Peyer's patch (tissue), 4 donors: ENCODE measurements around the gene DPEP2. TPM values are rescaled to one million over a fixed set of nuclear protein-coding genes. Genes with fewer than 3 reads are reported as not detected.

ENCODE experiments used
- DNase-seq, 3 donors: peaks; one replicate each; pipeline ENCODE4 v3.0.0-alpha.2; 2017 to 2019
- H3K27ac ChIP-seq, 4 donors: fragments of 200-600 bp; sonication (generic); one replicate each; pipeline ENCODE4 v1.5.1; 2016 to 2019
- H3K27me3 ChIP-seq, 2 donors: fragments of 200-600 bp; sonication (generic); one replicate each; pipeline ENCODE4 v1.5.1; 2019
- H3K36me3 ChIP-seq, 3 donors: fragments of 200-600 bp; sonication (generic); one replicate each; pipeline ENCODE4 v1.5.1; 2016 to 2019
- H3K4me1 ChIP-seq, 4 donors: fragments of 200-600 bp; sonication (generic); one replicate each; pipeline ENCODE4 v1.5.1; 2016 to 2019
- H3K4me3 ChIP-seq, 4 donors: fragments of 200-600 bp; sonication (generic); 1 replicate in 3 of 4; 2 replicates in 1 of 4; pipeline ENCODE4 v1.5.1; 2016 to 2019; ENCODE audit warnings: mild to moderate bottlenecking in 1 of 4
- H3K9me3 ChIP-seq, 4 donors: fragments of 200-600 bp; sonication (generic); one replicate each; pipeline ENCODE4 v1.5.1; 2016 to 2019; ENCODE audit warnings: mild to moderate bottlenecking in 1 of 4
- POLR2A ChIP-seq, 2 donors: fragments of 450-650 bp; IDR thresholded peaks; one replicate each; pipeline ENCODE4 v1.5.1; 2017; ENCODE audit warnings: antibody characterized with exemption in 2 of 2, mild to moderate bottlenecking in 2 of 2, moderate library complexity in 2 of 2
- total RNA-seq, 4 donors: library from RNA; depleted of rRNA; stranded (reverse); fragments of >200 nt; gene quantifications; one replicate each; pipeline ENCODE4 v1.1.0, GENCODE V29; 2016
- TF ChIP-seq, protein P1 (sequence below), 6 experiments: fragments of 450-650 bp in 4 of 6; fragments of 200-600 bp in 2 of 6; sonication (generic) in 1 of 6; IDR thresholded peaks; one replicate each; pipeline ENCODE4 v1.5.1; 2017 to 2019; ENCODE audit warnings: antibody characterized with exemption in 6 of 6, mild to moderate bottlenecking in 3 of 6, moderate library complexity in 1 of 6

Gene DPEP2
- total RNA-seq, 4 donors from 2014 or later, result 1.1 to 12.4 (median 6.6) TPM

DNA sequence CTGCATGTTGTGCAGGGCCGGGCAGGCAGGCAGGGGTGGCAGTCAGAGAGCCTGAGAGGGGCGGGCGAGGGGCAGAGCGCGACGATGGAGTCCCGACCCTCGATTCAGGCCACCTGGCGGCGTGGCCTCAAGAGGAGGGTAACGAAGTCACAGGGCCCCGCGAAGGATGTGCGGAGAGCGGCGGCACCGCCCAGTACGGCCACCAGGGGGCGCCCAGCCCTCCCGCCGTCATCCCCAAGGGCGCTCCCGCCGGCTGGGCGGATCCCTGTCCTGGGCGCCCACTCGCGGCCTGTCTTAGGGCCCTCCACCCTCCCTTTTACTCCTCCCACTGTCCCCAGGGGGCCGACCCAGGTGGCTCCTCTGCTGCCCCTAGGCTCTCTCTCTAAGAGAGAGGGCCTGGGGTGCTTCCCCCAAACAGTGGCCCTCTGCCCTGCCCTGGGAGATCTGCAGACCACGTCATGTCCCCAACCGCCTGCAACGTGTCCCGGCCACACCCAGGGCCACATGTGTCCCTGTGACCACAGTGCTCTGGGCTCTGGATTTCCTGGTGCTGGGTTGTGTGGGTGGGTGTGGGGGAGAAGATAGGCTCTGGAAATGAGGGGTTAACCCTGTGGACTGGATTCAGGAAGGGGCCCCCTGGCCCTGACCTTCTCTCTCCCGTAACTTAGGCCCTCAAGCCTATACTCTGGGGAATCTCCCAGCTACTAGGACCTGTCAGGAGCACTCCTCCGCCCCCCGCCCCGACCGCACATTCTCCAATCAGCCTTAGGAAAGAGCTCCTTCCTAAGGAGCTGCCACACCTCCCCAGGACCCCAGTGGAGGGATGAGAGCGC is 5.9 kb downstream of the DPEP2 start:
- Histone ChIP-seq H3K27me3 (no peaks in the 10 kb centered on the region), H3K36me3 (no peaks in the 10 kb centered on the region), H3K4me3 (peak overlapping the region in 3 of 4 donors; percentile 13 to 51 (median 45)), H3K9me3 (no peaks in the 10 kb centered on the region), H3K27ac (peak overlapping the region; percentile 36 to 81 (median 72)), H3K4me1 (peaks cover 3 to 19% (median 11%) of the 10 kb centered on the region in 4 donors)
- peak; percentile 85 to 94 (median 86) for DNase-seq
- TF ChIP-seq, protein P1, sequence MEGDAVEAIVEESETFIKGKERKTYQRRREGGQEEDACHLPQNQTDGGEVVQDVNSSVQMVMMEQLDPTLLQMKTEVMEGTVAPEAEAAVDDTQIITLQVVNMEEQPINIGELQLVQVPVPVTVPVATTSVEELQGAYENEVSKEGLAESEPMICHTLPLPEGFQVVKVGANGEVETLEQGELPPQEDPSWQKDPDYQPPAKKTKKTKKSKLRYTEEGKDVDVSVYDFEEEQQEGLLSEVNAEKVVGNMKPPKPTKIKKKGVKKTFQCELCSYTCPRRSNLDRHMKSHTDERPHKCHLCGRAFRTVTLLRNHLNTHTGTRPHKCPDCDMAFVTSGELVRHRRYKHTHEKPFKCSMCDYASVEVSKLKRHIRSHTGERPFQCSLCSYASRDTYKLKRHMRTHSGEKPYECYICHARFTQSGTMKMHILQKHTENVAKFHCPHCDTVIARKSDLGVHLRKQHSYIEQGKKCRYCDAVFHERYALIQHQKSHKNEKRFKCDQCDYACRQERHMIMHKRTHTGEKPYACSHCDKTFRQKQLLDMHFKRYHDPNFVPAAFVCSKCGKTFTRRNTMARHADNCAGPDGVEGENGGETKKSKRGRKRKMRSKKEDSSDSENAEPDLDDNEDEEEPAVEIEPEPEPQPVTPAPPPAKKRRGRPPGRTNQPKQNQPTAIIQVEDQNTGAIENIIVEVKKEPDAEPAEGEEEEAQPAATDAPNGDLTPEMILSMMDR (IDR thresholded peaks at IDR 0.05), result peak; percentile 96 to 99 (median 98)
- peak in 1 of 2 donors; percentile 42 for TF ChIP-seq POLR2A (IDR thresholded peaks at IDR 0.05)

DNA sequence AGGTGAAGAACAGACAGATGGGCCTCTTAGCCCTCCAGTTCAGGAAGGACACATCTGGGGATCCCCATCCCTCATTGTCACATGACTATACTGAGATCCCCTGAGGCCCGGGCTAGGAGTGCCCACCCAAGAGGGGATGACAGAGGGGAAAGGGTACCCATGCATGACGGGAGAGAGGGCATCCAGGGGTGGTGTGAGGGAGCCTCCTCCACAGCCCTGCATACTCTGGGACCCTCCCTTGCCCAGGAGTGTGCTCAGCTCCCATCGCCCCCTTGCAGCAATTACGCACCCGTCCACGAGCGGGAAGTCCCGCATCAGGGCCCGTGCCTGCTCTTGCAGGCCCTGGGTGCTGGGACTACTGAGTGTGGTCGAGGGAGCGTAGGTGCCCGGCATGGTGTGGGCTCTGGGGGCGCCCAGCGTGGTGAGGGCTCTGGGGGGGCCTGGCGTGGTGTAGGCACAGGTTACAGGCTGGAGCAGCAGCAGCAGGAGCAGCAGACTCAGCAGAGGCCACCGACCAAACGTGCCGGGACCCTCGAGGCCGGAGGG is 6.5 kb downstream of the DPEP2 start:
- Histone ChIP-seq H3K4me3 (peak overlapping the region in 2 of 4 donors; percentile 13 to 51), H3K27ac (peak overlapping the region; percentile 36 to 81 (median 72)), H3K9me3 (no peaks in the 10 kb centered on the region), H3K4me1 (peaks cover 3 to 19% (median 8%) of the 10 kb centered on the region in 4 donors), H3K27me3 (no peaks in the 10 kb centered on the region), H3K36me3 (no peaks in the 10 kb centered on the region)
- DNase-seq, result no peak
- no peak for TF ChIP-seq POLR2A (IDR thresholded peaks at IDR 0.05)
- TF ChIP-seq, protein P1 (IDR thresholded peaks at IDR 0.05), result no peak

GRCh38 chr16:67990018-67990386 is 9.3 kb downstream of the DPEP2 start:
- Histone ChIP-seq H3K27me3 (no peaks in the 10 kb centered on the region), H3K9me3 (no peaks in the 10 kb centered on the region), H3K4me1 (peaks cover 3 to 12% (median 10%) of the 10 kb centered on the region in 4 donors), H3K36me3 (no peaks in the 10 kb centered on the region), H3K27ac (no peak overlapping the region), H3K4me3 (no peak overlapping the region)
- DNase-seq, result no peak
- TF ChIP-seq, protein P1 (IDR thresholded peaks at IDR 0.05), result no peak
- TF ChIP-seq POLR2A (IDR thresholded peaks at IDR 0.05), result no peak

GRCh38 chr16:67989322-67990017 is 9.8 kb downstream of the DPEP2 start:
- H3K36me3 ChIP-seq, result no peaks in the 10 kb centered on the region
- H3K27me3 ChIP-seq, result no peaks in the 10 kb centered on the region
- TF ChIP-seq POLR2A (IDR thresholded peaks at IDR 0.05), result no peak
- TF ChIP-seq, protein P1 (IDR thresholded peaks at IDR 0.05), result no peak
- no peaks in the 10 kb centered on the region for H3K9me3 ChIP-seq
- peaks cover 3 to 18% (median 10%) of the 10 kb centered on the region in 4 donors for H3K4me1 ChIP-seq
- no peak overlapping the region for H3K27ac ChIP-seq
- no peak overlapping the region for H3K4me3 ChIP-seq
- DNase-seq, result no peak

DNA sequence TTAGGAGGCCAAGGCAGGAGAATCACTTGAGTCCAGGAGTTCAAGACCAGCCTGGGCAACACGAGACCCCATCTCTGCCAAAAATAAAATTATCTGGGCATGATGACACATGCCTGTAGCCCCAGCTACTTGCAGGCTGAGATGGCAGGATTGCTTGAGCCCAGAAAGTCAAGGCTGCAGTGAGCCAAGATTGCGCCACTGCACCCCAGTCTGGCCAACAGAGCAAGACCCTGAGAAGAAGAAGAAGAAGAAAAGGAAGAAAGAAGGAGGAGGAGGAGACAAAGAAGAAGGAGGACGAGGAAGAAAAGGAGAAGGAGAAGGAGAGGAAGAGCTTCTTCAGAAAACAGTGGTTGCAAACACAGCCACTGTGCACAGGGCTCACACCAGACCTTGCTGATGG is 10.6 kb downstream of the DPEP2 start:
- no peaks in the 10 kb centered on the region for H3K36me3 ChIP-seq
- TF ChIP-seq, protein P1 (IDR thresholded peaks at IDR 0.05), result no peak
- TF ChIP-seq POLR2A (IDR thresholded peaks at IDR 0.05), result no peak
- no peak overlapping the region for H3K27ac ChIP-seq
- no peak overlapping the region for H3K4me3 ChIP-seq
- peaks cover 1 to 22% (median 11%) of the 10 kb centered on the region in 4 donors for H3K4me1 ChIP-seq
- no peaks in the 10 kb centered on the region for H3K9me3 ChIP-seq
- DNase-seq, result no peak
- H3K27me3 ChIP-seq, result no peaks in the 10 kb centered on the region
